ENCODE results near the gene USP12.

Gene USP12

DNA sequence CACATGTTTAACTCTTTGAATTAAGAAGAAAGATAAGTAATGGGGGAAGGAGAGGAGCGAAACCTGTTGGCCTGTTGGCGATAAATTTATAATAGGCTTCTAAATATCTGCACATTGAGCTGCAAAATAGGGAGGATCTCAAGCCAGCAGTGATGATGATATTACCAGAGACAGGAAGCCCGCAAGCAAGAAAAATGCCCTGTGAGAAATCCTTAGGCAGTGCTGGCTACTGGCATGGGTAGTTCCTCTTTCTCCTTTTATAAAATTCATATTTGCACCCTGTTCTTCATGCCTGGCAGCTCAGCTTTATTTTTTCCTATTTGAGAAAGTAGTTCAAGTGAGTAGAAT is 858 bp upstream of the USP12 start:
- Histone ChIP-seq H3K4me1 (ENCODE audit: control insufficient read depth in 1 of 2, insufficient read depth in 2 of 2, low read length in 2 of 2) (peaks cover 4 to 5% of the 10 kb centered on the region in 2 experiments), H2BK12ac (ENCODE audit: low read length) (no peak overlapping the region), H3K4ac (ENCODE audit: low read depth, low read length) (no peak overlapping the region), H4K8ac (ENCODE audit: low read depth, low read length) (no peak overlapping the region), H3K4me3 (ENCODE audit: low read depth, low read length) (no peak overlapping the region), H3K79me1 (ENCODE audit: low read length) (peaks cover 15% of the 10 kb centered on the region), H2BK120ac (ENCODE audit: insufficient read depth, low read length, poor library complexity) (no peak overlapping the region), H3K27me3 (ENCODE audit: insufficient read depth, low read length) (no peaks in the 10 kb centered on the region), H2BK5ac (ENCODE audit: low read depth, low read length, poor library complexity) (no peak overlapping the region), H2AFZ (ENCODE audit: insufficient read depth, low read length, poor library complexity) (no peak overlapping the region), H2AK5ac (ENCODE audit: low read length) (no peak overlapping the region), H3K9ac (ENCODE audit: low read length) (no peak overlapping the region), H3K36me3 (ENCODE audit: control insufficient read depth in 1 of 2, insufficient read depth in 2 of 2, low read length in 2 of 2) (no peaks in the 10 kb centered on the region), H4K12ac (ENCODE audit: low read depth, low read length) (no peak overlapping the region), H3K27ac (ENCODE audit: low read depth, low read length) (no peak overlapping the region), H3K23ac (ENCODE audit: low read length) (no peak overlapping the region), H3K14ac (ENCODE audit: low read length) (no peak overlapping the region), H3K4me2 (ENCODE audit: low read length) (peak overlapping the region; percentile 87), H3K18ac (ENCODE audit: low read length) (no peak overlapping the region), H4K91ac (ENCODE audit: low read depth, low read length) (no peak overlapping the region), H3K9me3 (ENCODE audit: insufficient read depth, low read depth, low read length) (no peaks in the 10 kb centered on the region), H3K79me2 (ENCODE audit: control insufficient read depth, insufficient read depth, low read length, poor library complexity) (peaks cover 25% of the 10 kb centered on the region)
- peak; percentile 45 to 62 for DNase-seq
- WGBS (ENCODE audit: extremely low coverage, insufficient coverage, insufficient read length): no CpG with 5 or more reads among the region's 3 CpGs

DNA sequence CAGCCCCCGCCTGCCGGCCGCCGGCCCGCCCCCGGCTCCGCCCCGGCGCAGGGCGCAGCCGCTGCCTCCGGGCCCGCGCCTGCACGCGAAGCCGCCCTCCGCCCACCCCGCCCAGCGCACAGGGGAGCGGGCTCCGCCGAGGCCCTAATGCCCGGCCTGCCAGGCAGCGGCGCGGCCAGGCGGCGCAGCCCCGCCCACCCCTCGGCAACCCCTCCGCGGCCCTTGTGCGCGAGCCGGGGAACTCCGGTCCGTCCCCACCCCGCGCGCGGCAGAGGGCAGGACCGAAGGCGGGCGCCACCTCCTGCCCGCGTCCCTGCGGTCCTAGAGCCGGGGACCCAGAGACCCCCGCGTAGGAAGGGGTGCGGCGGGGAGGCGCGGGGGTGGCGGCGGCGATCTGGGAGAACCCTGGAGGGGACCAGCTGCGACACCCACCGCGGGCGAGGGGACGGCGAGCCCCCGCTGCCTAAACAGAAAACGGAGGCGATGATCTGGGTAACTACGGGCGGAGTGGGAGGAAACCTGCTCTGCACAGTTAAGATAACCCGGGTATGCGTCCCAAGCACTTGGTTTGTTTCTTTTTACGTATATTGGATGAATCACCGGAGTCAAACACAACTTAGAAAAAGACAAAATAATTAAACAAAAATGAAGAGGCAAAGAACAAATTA is 350 bp upstream of the USP12 start:
- H3K27me3 ChIP-seq (ENCODE audit: insufficient read depth, low read length): no peaks in the 10 kb centered on the region
- no peak overlapping the region for H2AK5ac ChIP-seq (ENCODE audit: low read length)
- peaks cover 25% of the 10 kb centered on the region for H3K79me2 ChIP-seq (ENCODE audit: control insufficient read depth, insufficient read depth, low read length, poor library complexity)
- peak overlapping the region; percentile 94 for H3K27ac ChIP-seq (ENCODE audit: low read depth, low read length)
- H2BK5ac ChIP-seq (ENCODE audit: low read depth, low read length, poor library complexity): peak overlapping the region; percentile 91
- no peaks in the 10 kb centered on the region for H3K36me3 ChIP-seq (ENCODE audit: control insufficient read depth in 1 of 2, insufficient read depth in 2 of 2, low read length in 2 of 2)
- DNase-seq: peak; percentile 91 to 95
- peak overlapping the region; percentile 99 for H3K18ac ChIP-seq (ENCODE audit: low read length)
- WGBS (ENCODE audit: extremely low coverage, insufficient coverage, insufficient read length): no CpG with 5 or more reads among the region's 73 CpGs
- peaks cover 4 to 5% of the 10 kb centered on the region in 2 experiments for H3K4me1 ChIP-seq (ENCODE audit: control insufficient read depth in 1 of 2, insufficient read depth in 2 of 2, low read length in 2 of 2)
- H3K79me1 ChIP-seq (ENCODE audit: low read length): peaks cover 15% of the 10 kb centered on the region
- peak overlapping the region; percentile 54 for H2BK12ac ChIP-seq (ENCODE audit: low read length)
- H3K4ac ChIP-seq (ENCODE audit: low read depth, low read length): peak overlapping the region; percentile 75
- H3K23ac ChIP-seq (ENCODE audit: low read length): no peak overlapping the region
- peak overlapping the region; percentile 93 for H4K91ac ChIP-seq (ENCODE audit: low read depth, low read length)
- H3K9me3 ChIP-seq (ENCODE audit: insufficient read depth, low read depth, low read length): no peaks in the 10 kb centered on the region
- peak overlapping the region; percentile 91 for H2AFZ ChIP-seq (ENCODE audit: insufficient read depth, low read length, poor library complexity)
- peak overlapping the region; percentile 88 for H3K4me3 ChIP-seq (ENCODE audit: low read depth, low read length)
- H3K4me2 ChIP-seq (ENCODE audit: low read length): peak overlapping the region; percentile 87
- peak overlapping the region; percentile 88 for H3K9ac ChIP-seq (ENCODE audit: low read length)
- peak overlapping the region; percentile 77 for H3K14ac ChIP-seq (ENCODE audit: low read length)
- peak overlapping the region; percentile 84 for H4K12ac ChIP-seq (ENCODE audit: low read depth, low read length)
- peak overlapping the region; percentile 92 for H2BK120ac ChIP-seq (ENCODE audit: insufficient read depth, low read length, poor library complexity)
- H4K8ac ChIP-seq (ENCODE audit: low read depth, low read length): peak overlapping the region; percentile 97

- Histone ChIP-seq H3K27ac (ENCODE audit: low read depth, low read length) (peak overlapping the region; percentile 94), H3K18ac (ENCODE audit: low read length) (peak overlapping the region; percentile 88), H3K36me3 (ENCODE audit: control insufficient read depth in 1 of 2, insufficient read depth in 2 of 2, low read length in 2 of 2) (no peaks in the 10 kb centered on the region), H3K27me3 (ENCODE audit: insufficient read depth, low read length) (no peaks in the 10 kb centered on the region), H3K79me2 (ENCODE audit: control insufficient read depth, insufficient read depth, low read length, poor library complexity) (peaks cover 25% of the 10 kb centered on the region), H2BK120ac (ENCODE audit: insufficient read depth, low read length, poor library complexity) (peak overlapping the region; percentile 86), H3K23ac (ENCODE audit: low read length) (no peak overlapping the region), H3K9ac (ENCODE audit: low read length) (peak overlapping the region; percentile 87), H3K4me2 (ENCODE audit: low read length) (peak overlapping the region; percentile 76), H3K79me1 (ENCODE audit: low read length) (peaks cover 15% of the 10 kb centered on the region), H4K8ac (ENCODE audit: low read depth, low read length) (peak overlapping the region; percentile 89), H2AFZ (ENCODE audit: insufficient read depth, low read length, poor library complexity) (peak overlapping the region; percentile 90), H2BK12ac (ENCODE audit: low read length) (peak overlapping the region; percentile 76), H3K4me3 (ENCODE audit: low read depth, low read length) (peak overlapping the region; percentile 85), H3K4me1 (ENCODE audit: control insufficient read depth in 1 of 2, insufficient read depth in 2 of 2, low read length in 2 of 2) (peaks cover 4 to 5% of the 10 kb centered on the region in 2 experiments), H4K12ac (ENCODE audit: low read depth, low read length) (peak overlapping the region; percentile 89), H3K14ac (ENCODE audit: low read length) (peak overlapping the region; percentile 98), H4K91ac (ENCODE audit: low read depth, low read length) (peak overlapping the region; percentile 94), H3K9me3 (ENCODE audit: insufficient read depth, low read depth, low read length) (no peaks in the 10 kb centered on the region), H2BK5ac (ENCODE audit: low read depth, low read length, poor library complexity) (peak overlapping the region; percentile 91), H2AK5ac (ENCODE audit: low read length) (peak overlapping the region; percentile 54), H3K4ac (ENCODE audit: low read depth, low read length) (peak overlapping the region; percentile 93)
- DNase-seq: peak; percentile 57 to 73
- WGBS (ENCODE audit: extremely low coverage, insufficient coverage, insufficient read length): no CpG with 5 or more reads among the region's 56 CpGs
Measured at GRCh38 chr13:27170516-27171243, 931 bp downstream of the USP12 start.

GRCh38 chr13:27170221-27170515 is 1.4 kb downstream of the USP12 start:
- H3K9ac ChIP-seq (ENCODE audit: low read length): no peak overlapping the region
- peak overlapping the region; percentile 93 for H3K4ac ChIP-seq (ENCODE audit: low read depth, low read length)
- H3K4me1 ChIP-seq (ENCODE audit: control insufficient read depth in 1 of 2, insufficient read depth in 2 of 2, low read length in 2 of 2): peaks cover 4 to 5% of the 10 kb centered on the region in 2 experiments
- H3K14ac ChIP-seq (ENCODE audit: low read length): no peak overlapping the region
- H2BK5ac ChIP-seq (ENCODE audit: low read depth, low read length, poor library complexity): no peak overlapping the region
- no peak overlapping the region for H2BK120ac ChIP-seq (ENCODE audit: insufficient read depth, low read length, poor library complexity)
- H2AFZ ChIP-seq (ENCODE audit: insufficient read depth, low read length, poor library complexity): no peak overlapping the region
- peaks cover 25% of the 10 kb centered on the region for H3K79me2 ChIP-seq (ENCODE audit: control insufficient read depth, insufficient read depth, low read length, poor library complexity)
- no peaks in the 10 kb centered on the region for H3K9me3 ChIP-seq (ENCODE audit: insufficient read depth, low read depth, low read length)
- H3K18ac ChIP-seq (ENCODE audit: low read length): no peak overlapping the region
- H3K79me1 ChIP-seq (ENCODE audit: low read length): peaks cover 15% of the 10 kb centered on the region
- no peak for DNase-seq
- H2BK12ac ChIP-seq (ENCODE audit: low read length): no peak overlapping the region
- peak overlapping the region; percentile 76 for H3K4me2 ChIP-seq (ENCODE audit: low read length)
- H3K23ac ChIP-seq (ENCODE audit: low read length): no peak overlapping the region
- no peak overlapping the region for H4K12ac ChIP-seq (ENCODE audit: low read depth, low read length)
- H3K27me3 ChIP-seq (ENCODE audit: insufficient read depth, low read length): no peaks in the 10 kb centered on the region
- H2AK5ac ChIP-seq (ENCODE audit: low read length): no peak overlapping the region
- no peaks in the 10 kb centered on the region for H3K36me3 ChIP-seq (ENCODE audit: control insufficient read depth in 1 of 2, insufficient read depth in 2 of 2, low read length in 2 of 2)
- no peak overlapping the region for H4K91ac ChIP-seq (ENCODE audit: low read depth, low read length)
- H4K8ac ChIP-seq (ENCODE audit: low read depth, low read length): no peak overlapping the region
- H3K27ac ChIP-seq (ENCODE audit: low read depth, low read length): no peak overlapping the region
- no peak overlapping the region for H3K4me3 ChIP-seq (ENCODE audit: low read depth, low read length)
- no CpG with 5 or more reads among the region's 4 CpGs for WGBS (ENCODE audit: extremely low coverage, insufficient coverage, insufficient read length)
